Measurements from ENCODE around the gene UMPS. TPM values are rescaled to one million over a fixed set of nuclear protein-coding genes. Genes with fewer than 3 reads are reported as not detected.

The UMPS gene
- total RNA-seq, 1 experiment from 2014 or later = 46.0 TPM

GRCh38 chr3:124691599-124691998 lies 38.7 kb upstream of the UMPS start:
- peaks cover 3% of the 10 kb centered on the region; the same call in 1 of the 2 replicates for H3K4me1 ChIP-seq (ENCODE audit: control insufficient read depth, insufficient read depth, low read length)
- intact Hi-C loops (cut with micrococcal nuclease; ENCODE audit: unreplicated experiment) = no loop called here
- H3K4me3 ChIP-seq (ENCODE audit: low read depth in 2 of 2, low read length in 2 of 2) = no peak overlapping the region
- H3K9me3 ChIP-seq (ENCODE audit: control insufficient read depth, insufficient read depth, low read depth, low read length) = no peaks in the 10 kb centered on the region
- DNase-seq (ENCODE audit: low read depth, low spot score) (no peak), ATAC-seq (no peak)
- in situ Hi-C loops (cut with HindIII; ENCODE audit: low pct_unique_long_range_greater_than_20kb, low sequenced_read_pairs) = no loop called here
- ChIA-PET CTCF (interaction anchor here (0.5 kb wide), 1 partner anchor 162 kb away, joined by 3 read pairs; no protein-coding TSS in a partner anchor), POLR2A (no interaction called here)
- no peak overlapping the region for H3K27ac ChIP-seq (ENCODE audit: low read length)
- peaks cover 30% of the 10 kb centered on the region for H3K27me3 ChIP-seq (ENCODE audit: control insufficient read depth, insufficient read depth, low read length)
- TF ChIP-seq CTCF (IDR thresholded peaks at IDR 0.05) (0 out of 2 replicates have a peak, but pooled peaks have one; percentile 7), POLR2AphosphoS5 (IDR thresholded peaks at IDR 0.05; ENCODE audit: low read depth, low read length) (no peak)
- no TSS peak for BruUV-seq (replicated peaks)
- no peaks in the 10 kb centered on the region for H3K36me3 ChIP-seq (ENCODE audit: control insufficient read depth, insufficient read depth, low read length)

- Histone ChIP-seq H3K27me3 (ENCODE audit: control insufficient read depth, insufficient read depth, low read length) (peaks cover 19% of the 10 kb centered on the region), H3K9me3 (ENCODE audit: control insufficient read depth, insufficient read depth, low read depth, low read length) (no peaks in the 10 kb centered on the region), H3K4me1 (ENCODE audit: control insufficient read depth, insufficient read depth, low read length) (no peaks in the 10 kb centered on the region), H3K36me3 (ENCODE audit: control insufficient read depth, insufficient read depth, low read length) (no peaks in the 10 kb centered on the region), H3K27ac (ENCODE audit: low read length) (no peak overlapping the region), H3K4me3 (ENCODE audit: low read depth in 2 of 2, low read length in 2 of 2) (no peak overlapping the region)
- BruUV-seq (replicated peaks) = no TSS peak
- POLR2A ChIA-PET = no interaction called here
- CTCF ChIA-PET = no interaction called here
- TF ChIP-seq CTCF (IDR thresholded peaks at IDR 0.05) = no peak
- no peak for TF ChIP-seq SIN3A (IDR thresholded peaks at IDR 0.05; ENCODE audit: borderline replicate concordance, insufficient read depth, low read depth, low read length)
- TF ChIP-seq REST (IDR thresholded peaks at IDR 0.05; ENCODE audit: insufficient read depth in 1 of 2, low read depth in 2 of 2, low read length in 1 of 2) = no peak
- no peak for TF ChIP-seq TCF7L2 (IDR thresholded peaks at IDR 0.05; ENCODE audit: low read depth, low read length)
- no peak for TF ChIP-seq POLR2AphosphoS5 (IDR thresholded peaks at IDR 0.05; ENCODE audit: low read depth, low read length)
- DNase-seq (ENCODE audit: low read depth, low spot score) (no peak), ATAC-seq (no peak)
- intact Hi-C loops (cut with micrococcal nuclease; ENCODE audit: unreplicated experiment) (no loop called here), in situ Hi-C loops (cut with HindIII; ENCODE audit: low pct_unique_long_range_greater_than_20kb, low sequenced_read_pairs) (no loop called here)
Observed at GRCh38 chr3:124694486-124694885, 35.8 kb upstream of the UMPS start.
